LoVo (cell line): ENCODE data around the gene C17orf114.

Source experiments
- DNase-seq: peaks from one replicate; pipeline ENCODE4 v3.0.0-alpha.2; 2016; ENCODE audit warnings: low spot score

C17orf114 gene

GRCh38 chr17:4788159-4788806, 13.8 kb downstream of the C17orf114 start:
- DNase-seq, result no peak

DNA sequence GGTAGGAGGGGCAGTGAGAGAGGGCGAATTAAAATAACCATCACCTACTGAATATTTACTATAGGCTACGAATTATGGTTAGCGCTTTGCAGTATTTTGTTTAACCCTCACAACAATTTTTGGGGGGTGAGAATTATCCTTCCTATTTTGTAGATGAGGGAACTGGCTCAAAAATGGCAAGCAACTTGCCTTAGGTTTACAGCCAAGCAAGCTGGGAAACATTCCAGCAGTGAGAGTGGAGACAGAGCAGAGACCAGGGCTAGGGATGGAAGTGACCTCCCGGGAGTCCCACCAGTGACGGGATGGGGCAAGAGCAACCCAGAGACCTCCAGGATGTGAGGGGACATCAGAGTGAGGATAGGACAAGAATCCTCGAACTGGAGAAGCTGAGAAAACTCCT, 15.6 kb downstream of the C17orf114 start:
- DNase-seq, result no peak

DNA sequence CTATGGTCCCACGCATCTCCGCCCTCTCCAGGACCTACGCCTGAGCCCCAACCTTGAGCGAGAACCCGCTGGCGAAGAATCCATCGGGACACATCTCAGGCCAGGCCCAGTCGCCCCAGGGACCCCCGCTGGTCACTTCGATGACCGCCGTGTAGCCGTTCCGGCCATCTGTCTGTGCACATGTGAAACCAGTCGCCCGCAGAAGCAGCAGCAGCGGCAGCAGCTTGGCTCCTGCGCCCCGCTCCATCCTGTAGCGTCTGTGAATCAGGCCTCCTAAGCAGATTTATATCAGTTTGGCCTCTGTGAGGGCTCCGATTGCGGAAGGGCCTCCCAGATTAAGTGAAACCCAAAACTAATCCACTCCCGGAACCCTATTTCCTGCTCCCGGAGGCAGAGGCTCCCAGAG, 16.0 kb downstream of the C17orf114 start, which contains the start of gene VMO1:
Gene VMO1, minus strand, starts transcription at position 259 of the 406 bp plus-strand sequence. Its CDS starts 12 bp downstream, at position 247.
- no peak for DNase-seq

- no peak for DNase-seq
These were observed 16.6 kb downstream of the C17orf114 start for GRCh38 chr17:4785311-4786105.

GRCh38 chr17:4782652-4783051, 19.5 kb downstream of the C17orf114 start:
- no peak for DNase-seq

DNA sequence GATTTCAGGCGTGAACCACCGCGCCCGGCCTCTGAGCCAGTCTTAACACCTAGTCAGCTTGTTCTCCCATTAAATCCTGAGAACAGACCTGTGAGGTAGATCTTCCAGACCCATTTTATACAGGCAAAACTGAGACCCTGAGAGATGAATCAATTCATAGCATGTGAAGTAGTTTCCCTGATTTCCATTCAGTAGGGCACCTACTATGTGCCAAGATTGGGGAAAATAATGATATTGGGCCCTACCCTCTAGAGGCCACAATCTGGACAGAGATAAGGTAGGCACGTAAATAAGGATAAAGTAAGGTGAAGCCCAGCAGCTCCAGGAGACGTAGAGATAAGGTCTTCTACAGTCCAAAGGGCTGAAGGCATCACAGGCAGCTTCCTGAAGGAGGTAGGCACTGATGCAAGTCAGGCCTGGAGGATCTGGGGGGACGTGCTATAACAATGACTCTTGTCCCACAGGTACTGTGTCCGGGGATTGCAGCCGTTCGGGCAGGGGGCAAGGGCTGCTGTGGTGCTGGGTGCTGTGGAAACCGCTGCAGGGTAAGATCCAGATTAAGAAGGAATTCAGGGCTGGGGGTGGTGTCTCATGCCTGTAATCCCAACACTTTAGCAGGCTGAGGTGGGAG, 21.7 kb downstream of the C17orf114 start:
- DNase-seq, result no peak

DNA sequence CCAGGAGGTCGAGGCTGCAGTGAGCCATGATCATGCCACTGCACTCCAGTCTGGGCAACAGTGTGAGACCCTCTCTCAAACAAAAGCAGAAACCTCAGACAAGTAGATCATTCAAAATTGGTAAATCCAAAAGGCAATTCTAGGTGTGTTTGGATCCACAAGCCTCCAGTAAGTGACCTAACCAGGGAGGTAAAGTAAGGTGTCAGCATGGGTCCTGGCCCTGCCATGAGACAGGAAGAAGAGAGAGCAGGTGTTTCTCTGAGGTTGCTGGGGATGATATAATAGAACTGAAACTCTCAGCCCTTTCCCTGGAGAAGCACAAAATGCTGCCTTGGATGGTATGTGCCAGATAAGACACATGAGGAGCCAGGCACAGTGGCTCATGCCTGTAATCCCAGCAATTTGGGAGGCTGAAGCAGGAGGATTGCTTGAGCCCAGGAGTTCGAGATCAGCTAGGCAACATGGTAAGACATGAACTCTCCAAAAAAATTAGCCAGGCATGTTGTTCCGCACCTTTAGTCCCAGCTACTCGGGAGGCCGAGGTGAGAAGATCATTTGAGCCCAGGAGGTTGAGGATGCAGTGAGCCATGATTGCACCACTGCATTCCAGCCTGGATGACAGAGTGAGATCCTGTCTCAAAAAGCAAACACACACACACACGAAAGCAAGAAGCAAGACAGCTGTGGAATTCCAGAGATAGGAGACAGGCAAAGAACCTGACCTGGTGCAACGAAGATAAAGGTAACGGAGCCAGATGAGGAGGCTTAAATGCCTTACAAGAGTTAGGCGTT, 24.0 kb downstream of the C17orf114 start:
- no peak for DNase-seq

DNA sequence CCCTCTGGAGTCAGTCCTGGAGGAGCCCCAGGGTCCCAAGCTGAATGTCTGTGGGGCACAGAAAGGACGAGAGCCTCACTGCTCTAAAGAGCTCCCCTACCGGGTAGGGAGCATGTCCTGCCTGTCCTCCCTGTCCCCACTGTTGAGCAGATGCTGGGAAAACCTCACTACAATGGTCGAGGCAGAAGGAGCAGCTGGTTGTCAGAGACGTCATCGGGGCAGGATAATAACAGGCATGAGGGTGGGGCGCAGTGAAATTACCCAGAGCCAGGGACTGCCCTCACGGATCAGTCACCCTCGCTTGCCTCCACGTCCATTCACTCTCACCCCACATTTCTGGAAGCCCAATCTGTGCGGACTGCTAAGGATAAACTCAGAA, 29.9 kb downstream of the C17orf114 start:
- no peak for DNase-seq

DNA sequence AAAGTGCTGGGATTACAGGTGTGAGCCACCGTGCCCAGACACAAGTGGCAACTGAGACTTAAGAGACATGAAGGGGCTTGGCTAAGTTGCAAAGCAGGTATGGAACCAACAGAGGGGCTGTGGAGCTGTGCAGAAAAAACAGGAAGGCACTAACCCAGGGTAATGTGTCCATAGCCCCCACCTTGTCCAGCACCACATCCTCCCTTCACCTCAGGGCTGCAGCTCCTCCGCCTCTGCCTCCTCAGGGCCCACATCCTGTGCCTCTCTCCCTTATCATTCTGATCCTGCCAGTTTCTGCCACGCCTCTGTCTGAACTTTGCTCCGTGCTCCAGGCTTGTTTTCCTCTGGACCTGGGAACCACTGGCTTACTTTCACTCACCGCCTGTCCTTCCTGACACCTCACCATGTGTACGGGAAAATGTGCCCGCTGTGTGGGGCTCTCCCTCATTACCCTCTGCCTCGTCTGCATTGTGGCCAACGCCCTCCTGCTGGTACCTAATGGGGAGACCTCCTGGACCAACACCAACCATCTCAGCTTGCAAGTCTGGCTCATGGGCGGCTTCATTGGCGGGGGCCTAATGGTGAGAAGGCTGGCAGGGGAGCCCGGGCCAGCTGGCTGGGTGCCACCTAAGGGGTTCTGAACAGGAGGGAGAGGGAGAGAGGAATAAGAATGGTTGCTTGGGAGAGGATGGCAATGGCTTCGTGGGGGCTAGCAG, 30.5 kb downstream of the C17orf114 start, which contains the start of gene TM4SF5:
Gene TM4SF5, plus strand, starts transcription at position 368 of the 716 bp plus-strand sequence. Its CDS starts 37 bp downstream, at position 405.
- DNase-seq, result peak; percentile 75

DNA sequence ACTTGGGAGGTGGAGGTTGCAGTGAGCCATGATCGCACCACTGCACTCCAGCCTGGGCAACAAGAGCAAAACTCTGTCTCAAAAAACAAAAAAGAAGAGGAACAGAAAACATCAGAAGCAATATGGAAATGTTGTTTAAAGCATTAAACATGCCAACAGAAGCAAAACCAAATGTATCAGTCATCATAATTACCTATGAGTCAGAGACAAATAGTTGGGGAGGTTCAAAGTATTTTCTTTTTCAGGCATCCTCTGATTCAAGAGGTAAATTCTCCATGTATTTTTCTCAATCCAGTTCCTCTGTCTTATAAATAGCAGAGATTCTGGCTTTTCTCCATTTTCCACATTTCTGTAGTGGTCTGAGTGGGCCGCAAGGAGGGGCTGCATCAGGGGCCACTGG, 32.5 kb downstream of the C17orf114 start:
- peak; percentile 26 for DNase-seq

DNA sequence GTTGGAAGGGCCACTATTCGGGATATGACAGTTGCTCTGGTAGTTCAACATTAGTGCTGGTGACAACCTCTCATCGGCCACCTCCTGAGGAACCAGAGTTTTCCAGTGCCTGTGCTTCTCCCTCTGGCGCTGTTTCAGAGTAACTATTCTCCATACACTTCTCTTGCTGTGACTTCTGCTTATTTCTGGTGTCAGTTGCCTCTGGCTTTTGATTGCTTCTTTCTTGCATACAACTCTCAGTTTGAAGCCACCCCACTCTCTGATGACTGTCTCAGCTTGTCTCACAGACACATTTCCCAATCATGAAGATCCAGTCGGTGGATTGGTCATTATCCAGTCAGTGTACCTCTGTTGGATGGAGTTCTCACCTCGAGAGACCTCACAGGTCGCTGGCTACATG, 33.8 kb downstream of the C17orf114 start:
- DNase-seq, result no peak

GRCh38 chr17:4766723-4767122, 35.4 kb downstream of the C17orf114 start:
- DNase-seq, result no peak

DNA sequence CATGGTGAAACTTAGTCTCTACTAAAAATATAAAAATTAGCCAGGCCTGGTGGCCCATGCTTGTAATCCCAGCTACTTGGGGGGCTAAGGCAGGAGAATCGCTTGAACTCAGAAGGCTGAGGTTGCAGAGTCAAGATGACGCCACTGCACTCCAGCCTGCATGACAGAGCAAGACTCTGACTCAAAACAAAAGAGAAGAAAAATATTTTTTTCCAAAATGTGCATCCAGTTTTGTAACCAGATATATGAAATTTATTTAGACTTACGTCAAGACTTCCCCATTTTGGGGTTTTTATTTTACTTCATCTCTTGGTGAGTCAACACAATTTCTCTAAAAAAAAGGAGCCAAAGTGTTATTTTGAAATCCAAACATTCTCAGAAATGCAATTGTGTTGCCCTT, 35.9 kb downstream of the C17orf114 start:
- no peak for DNase-seq

DNA sequence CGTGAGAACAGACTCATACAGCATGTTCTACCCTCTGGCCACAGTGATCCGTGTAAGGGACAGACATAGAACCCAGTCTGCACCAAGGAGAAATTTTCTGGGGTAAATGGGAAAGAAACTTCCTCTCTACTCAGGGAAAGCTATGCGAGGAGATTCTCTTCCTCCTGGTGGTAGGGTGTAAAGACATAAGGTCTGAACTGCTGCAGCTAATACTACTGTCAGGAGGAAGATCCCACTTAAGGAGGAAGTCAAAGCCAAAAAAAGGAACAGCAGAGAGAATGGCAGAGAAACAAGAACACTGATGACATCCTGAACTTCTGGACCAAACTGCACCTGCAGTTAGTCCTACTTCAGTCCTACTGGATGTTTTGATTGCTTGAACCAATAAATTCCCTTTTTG, 37.5 kb downstream of the C17orf114 start:
- no peak for DNase-seq

GRCh38 chr17:4759776-4760236, 42.3 kb downstream of the C17orf114 start:
- no peak for DNase-seq

DNA sequence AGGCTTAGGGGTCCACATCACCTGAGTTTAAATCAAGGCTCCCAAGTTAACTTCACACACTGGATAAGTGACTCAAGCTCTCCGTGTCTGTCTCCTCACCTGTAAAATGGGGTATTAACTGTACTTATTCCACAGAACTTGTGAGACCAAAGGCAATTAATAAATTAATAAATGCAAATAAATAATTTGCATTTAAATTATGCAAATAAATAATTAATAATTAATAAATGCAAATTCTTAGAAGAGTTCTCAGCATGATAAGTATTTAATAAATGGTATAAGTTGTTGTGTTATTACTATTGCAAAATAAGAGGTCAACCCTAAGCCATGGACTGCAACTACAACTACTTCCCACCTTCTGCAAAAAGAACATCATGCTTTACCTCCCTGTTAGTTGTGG, 48.7 kb downstream of the C17orf114 start:
- no peak for DNase-seq

GRCh38 chr17:4751932-4752331, 50.2 kb downstream of the C17orf114 start:
- no peak for DNase-seq
